Type B pancreatic cell (in vitro differentiated cells): ENCODE measurements around the gene ASPHD1. TPM values are rescaled to one million over a fixed set of nuclear protein-coding genes. Genes with fewer than 3 reads are reported as not detected.

Experiments used
- DNase-seq: peaks from one replicate; pipeline ENCODE4 v3.0.0; 2021; ENCODE audit warnings: mixed read lengths; ENCODE audit not compliant: unreplicated experiment; ENCODE audit errors: extremely low spot score
- H3K27ac Mint-ChIP-seq: 2 replicates; pipeline ENCODE4 v1.8.0; 2021; ENCODE audit warnings: mild to moderate bottlenecking, mixed read lengths
- H3K27me3 Mint-ChIP-seq: 2 replicates; pipeline ENCODE4 v1.8.0; 2021; ENCODE audit warnings: mixed read lengths
- H3K36me3 Mint-ChIP-seq: 2 replicates; pipeline ENCODE4 v1.8.0; 2021; ENCODE audit warnings: mixed read lengths
- H3K4me1 Mint-ChIP-seq: one replicate; pipeline ENCODE4 v1.8.0; 2021; ENCODE audit warnings: mixed read lengths; ENCODE audit not compliant: unreplicated experiment
- H3K4me3 Mint-ChIP-seq: 2 replicates; pipeline ENCODE4 v1.8.0; 2021; ENCODE audit warnings: mild to moderate bottlenecking, mixed read lengths
- H3K9me3 Mint-ChIP-seq: 2 replicates; pipeline ENCODE4 v1.8.0; 2021; ENCODE audit warnings: mixed read lengths
- CTCF ChIP-seq: fragments of 200-600 bp; sonication (generic); conservative IDR thresholded peaks from 2 replicates; pipeline ENCODE4 v1.5.0; 2021; ENCODE audit warnings: antibody characterized with exemption, mild to moderate bottlenecking
- total RNA-seq: library from RNA; stranded (reverse); gene quantifications from 2 replicates; pipeline ENCODE4 v1.2.1, GENCODE V29; 2021; ENCODE audit warnings: low replicate concordance

The ASPHD1 gene
- total RNA-seq, 1 donor from 2014 or later: 7.8 TPM

GRCh38 chr16:29916979-29917378 lies 16.7 kb downstream of the ASPHD1 start:
- TF ChIP-seq CTCF: peak; percentile 32
- no peak for DNase-seq
- Mint-ChIP-seq H3K36me3 (peaks cover 16% of the 10 kb centered on the region), H3K9me3 (no peaks in the 10 kb centered on the region), H3K27me3 (no peaks in the 10 kb centered on the region), H3K4me3 (no peak overlapping the region), H3K4me1 (peaks cover 4% of the 10 kb centered on the region), H3K27ac (no peak overlapping the region)

- peaks cover 16% of the 10 kb centered on the region for H3K36me3 Mint-ChIP-seq
- no peaks in the 10 kb centered on the region for H3K9me3 Mint-ChIP-seq
- H3K4me1 Mint-ChIP-seq: peaks cover 17% of the 10 kb centered on the region
- DNase-seq: no peak
- no peak overlapping the region for H3K4me3 Mint-ChIP-seq
- H3K27ac Mint-ChIP-seq: no peak overlapping the region
- no peak for TF ChIP-seq CTCF
- no peaks in the 10 kb centered on the region for H3K27me3 Mint-ChIP-seq
These were observed 20.2 kb downstream of the ASPHD1 start for GRCh38 chr16:29920288-29921033.

- no peaks in the 10 kb centered on the region for H3K9me3 Mint-ChIP-seq
- H3K4me1 Mint-ChIP-seq: peaks cover 13% of the 10 kb centered on the region
- no peak for DNase-seq
- no peak for TF ChIP-seq CTCF
- no peaks in the 10 kb centered on the region for H3K27me3 Mint-ChIP-seq
- H3K36me3 Mint-ChIP-seq: peaks cover 12% of the 10 kb centered on the region
- H3K4me3 Mint-ChIP-seq: no peak overlapping the region
- H3K27ac Mint-ChIP-seq: no peak overlapping the region
These were observed 20.7 kb downstream of the ASPHD1 start for GRCh38 chr16:29921034-29921385.

- no peak for DNase-seq
- H3K27me3 Mint-ChIP-seq: no peaks in the 10 kb centered on the region
- no peaks in the 10 kb centered on the region for H3K9me3 Mint-ChIP-seq
- no peak overlapping the region for H3K27ac Mint-ChIP-seq
- H3K36me3 Mint-ChIP-seq: peaks cover 8% of the 10 kb centered on the region
- no peak for TF ChIP-seq CTCF
- H3K4me3 Mint-ChIP-seq: no peak overlapping the region
- peaks cover 25% of the 10 kb centered on the region for H3K4me1 Mint-ChIP-seq
These were observed 22.0 kb downstream of the ASPHD1 start for GRCh38 chr16:29922326-29922725.

GRCh38 chr16:29922986-29923501 lies 22.8 kb downstream of the ASPHD1 start:
- DNase-seq: no peak
- no peak for TF ChIP-seq CTCF
- no peaks in the 10 kb centered on the region for H3K27me3 Mint-ChIP-seq
- H3K9me3 Mint-ChIP-seq: no peaks in the 10 kb centered on the region
- H3K36me3 Mint-ChIP-seq: peaks cover 5% of the 10 kb centered on the region
- H3K27ac Mint-ChIP-seq: no peak overlapping the region
- H3K4me3 Mint-ChIP-seq: no peak overlapping the region
- H3K4me1 Mint-ChIP-seq: peaks cover 32% of the 10 kb centered on the region
